Rectal smooth muscle tissue (tissue), 1 donor: ENCODE data around the gene RARRES2.
"Not testable (repeated sequence)": the region's sequence is repeated elsewhere in the genome, so short reads cannot be mapped to it uniquely, and the experiment has no call there.

Experiments
- H3K27ac ChIP-seq: one replicate; pipeline ENCODE4 v1.7.0; 2013; ENCODE audit warnings: low read depth, low read length, inconsistent platforms
- H3K27me3 ChIP-seq: one replicate; pipeline ENCODE4 v1.7.0; 2013; ENCODE audit warnings: low read length; ENCODE audit not compliant: control insufficient read depth, insufficient read depth
- H3K36me3 ChIP-seq: one replicate; pipeline ENCODE4 v1.7.0; 2013; ENCODE audit warnings: low read length; ENCODE audit not compliant: control insufficient read depth, insufficient read depth
- H3K4me1 ChIP-seq: one replicate; pipeline ENCODE4 v1.7.0; 2013; ENCODE audit warnings: low read length; ENCODE audit not compliant: control insufficient read depth, insufficient read depth
- H3K4me3 ChIP-seq: one replicate; pipeline ENCODE4 v1.7.0; 2013; ENCODE audit warnings: low read length
- H3K9ac ChIP-seq: one replicate; pipeline ENCODE4 v1.7.0; 2013; ENCODE audit warnings: low read length

The RARRES2 gene

DNA sequence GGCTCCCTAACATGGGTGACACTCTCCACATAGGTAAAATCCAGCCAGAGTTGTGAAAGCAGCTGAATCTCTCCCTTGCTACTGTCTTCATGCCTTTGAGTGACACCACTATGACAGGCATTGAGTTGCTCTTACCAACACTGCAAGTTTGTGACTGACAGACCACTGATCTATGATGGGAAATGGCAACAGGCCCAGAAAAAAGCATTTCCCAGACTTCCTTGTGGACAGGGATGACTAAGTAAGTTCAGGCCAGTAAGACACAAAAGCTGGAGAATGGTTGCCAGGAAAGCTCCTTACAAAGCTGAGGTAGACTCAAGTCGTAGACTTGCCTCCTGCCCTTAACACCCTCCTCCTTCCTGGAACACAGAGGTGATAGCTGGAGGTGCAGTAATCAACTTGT is 38.5 kb downstream of the RARRES2 start:
- not testable (repeated sequence) for H3K36me3 ChIP-seq, H3K27ac ChIP-seq, H3K4me1 ChIP-seq, H3K27me3 ChIP-seq, H3K9ac ChIP-seq, H3K4me3 ChIP-seq

DNA sequence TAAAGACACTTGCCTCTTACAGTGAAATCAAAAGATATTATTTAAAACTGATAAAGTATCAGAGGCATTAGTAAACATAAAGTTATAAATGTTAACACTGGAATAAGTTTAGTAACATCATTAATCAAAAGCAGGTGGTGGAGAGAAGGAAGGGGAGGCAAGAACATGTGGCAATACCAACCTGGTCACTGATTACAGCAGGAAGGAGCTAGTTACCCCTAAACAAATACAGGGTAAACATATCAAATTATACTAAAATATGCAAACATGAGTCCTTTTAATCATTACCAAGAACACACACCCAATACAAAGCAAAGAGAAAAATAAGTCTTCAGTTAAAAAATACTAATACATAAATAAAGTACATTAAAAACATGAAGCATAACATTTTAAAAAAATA is 43.5 kb downstream of the RARRES2 start:
- not testable (repeated sequence) for H3K9ac ChIP-seq, H3K4me3 ChIP-seq, H3K36me3 ChIP-seq, H3K27ac ChIP-seq, H3K27me3 ChIP-seq, H3K4me1 ChIP-seq

DNA sequence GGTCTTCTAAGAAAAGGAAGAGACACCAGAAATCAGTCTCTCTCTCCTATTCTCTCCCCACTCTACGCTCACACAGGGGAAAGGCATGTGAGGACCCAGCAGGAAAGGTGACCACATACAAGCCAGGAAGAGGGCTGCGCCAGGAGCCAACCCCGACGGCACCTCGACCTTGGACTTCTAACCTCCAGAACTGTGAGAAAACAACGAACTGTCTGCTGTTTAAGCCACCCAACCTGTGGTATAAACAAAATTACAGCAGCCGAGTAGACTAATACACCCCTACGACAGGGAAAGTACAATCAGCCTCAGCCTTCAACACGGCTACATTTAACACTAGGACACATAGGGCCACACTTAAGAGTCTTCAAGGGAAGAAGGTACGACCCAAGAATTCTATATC is 44.6 kb downstream of the RARRES2 start:
- H3K4me1 ChIP-seq, H3K27me3 ChIP-seq, H3K9ac ChIP-seq, H3K27ac ChIP-seq, H3K4me3 ChIP-seq, H3K36me3 ChIP-seq: not testable (repeated sequence)

DNA sequence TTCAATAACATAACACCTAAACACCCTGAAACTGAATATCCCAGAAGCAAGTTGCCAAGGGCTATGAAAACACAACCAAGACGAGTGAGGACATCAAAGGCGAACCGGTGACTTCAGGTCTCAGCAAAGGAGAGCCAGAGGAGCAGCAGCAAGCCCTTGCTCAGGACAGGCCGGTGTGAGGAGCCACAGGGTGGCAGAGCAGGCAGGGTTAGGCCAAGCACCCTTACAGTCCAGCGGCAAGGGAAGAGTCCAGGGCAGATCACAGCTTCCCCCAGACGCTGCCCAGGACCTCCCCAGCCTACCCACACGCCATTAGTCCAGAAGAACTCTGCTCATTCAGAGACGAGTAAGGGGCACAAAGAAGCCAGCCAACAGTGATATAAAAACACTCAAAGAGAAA is 45.8 kb downstream of the RARRES2 start:
- H3K36me3 ChIP-seq, H3K27ac ChIP-seq, H3K4me1 ChIP-seq: not testable (repeated sequence)

DNA sequence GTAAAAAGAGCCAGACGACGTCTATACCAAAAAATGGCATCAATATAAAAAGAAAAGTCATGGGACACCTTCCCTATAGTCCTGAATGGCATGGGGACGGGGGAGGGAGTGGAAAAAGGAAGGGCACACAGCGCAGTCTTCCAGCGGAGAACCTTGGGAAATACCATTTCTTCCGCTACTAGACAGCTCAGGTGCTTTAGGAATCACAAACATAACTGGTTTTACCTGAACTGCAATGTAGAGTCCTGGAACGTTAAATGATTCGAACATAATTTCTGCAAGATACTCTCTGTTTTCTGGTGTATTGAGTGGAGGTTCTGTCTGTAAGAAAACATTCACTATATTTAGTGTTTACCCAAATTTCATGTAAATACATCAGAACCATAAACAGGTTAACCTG is 46.4 kb downstream of the RARRES2 start:
- not testable (repeated sequence) for H3K4me1 ChIP-seq, H3K9ac ChIP-seq, H3K27ac ChIP-seq, H3K36me3 ChIP-seq, H3K27me3 ChIP-seq, H3K4me3 ChIP-seq

More for the DNA sequence above, 45.8 kb downstream of the RARRES2 start:
- not testable (repeated sequence) for H3K9ac ChIP-seq, H3K4me3 ChIP-seq, H3K27me3 ChIP-seq

DNA sequence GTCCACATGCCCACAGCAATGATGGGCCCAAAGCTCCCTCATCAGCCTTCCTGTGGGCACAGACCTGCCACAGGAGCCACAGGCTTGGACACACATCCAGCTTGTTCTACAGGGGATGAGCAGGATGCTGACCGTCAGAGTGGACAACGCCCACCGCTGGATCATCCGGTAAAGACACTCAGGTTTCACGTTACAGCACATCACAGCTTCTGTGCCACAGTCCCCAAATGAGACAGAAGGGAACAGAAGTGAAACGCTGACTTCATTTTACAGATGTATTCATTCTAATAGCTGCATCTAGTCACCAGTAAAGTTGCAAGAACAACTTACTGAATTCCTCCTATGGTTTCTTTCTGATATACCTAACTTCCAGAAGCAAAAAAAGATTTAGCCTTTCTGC is 51.1 kb downstream of the RARRES2 start:
- not testable (repeated sequence) for H3K4me3 ChIP-seq, H3K4me1 ChIP-seq, H3K27me3 ChIP-seq, H3K9ac ChIP-seq, H3K27ac ChIP-seq, H3K36me3 ChIP-seq

DNA sequence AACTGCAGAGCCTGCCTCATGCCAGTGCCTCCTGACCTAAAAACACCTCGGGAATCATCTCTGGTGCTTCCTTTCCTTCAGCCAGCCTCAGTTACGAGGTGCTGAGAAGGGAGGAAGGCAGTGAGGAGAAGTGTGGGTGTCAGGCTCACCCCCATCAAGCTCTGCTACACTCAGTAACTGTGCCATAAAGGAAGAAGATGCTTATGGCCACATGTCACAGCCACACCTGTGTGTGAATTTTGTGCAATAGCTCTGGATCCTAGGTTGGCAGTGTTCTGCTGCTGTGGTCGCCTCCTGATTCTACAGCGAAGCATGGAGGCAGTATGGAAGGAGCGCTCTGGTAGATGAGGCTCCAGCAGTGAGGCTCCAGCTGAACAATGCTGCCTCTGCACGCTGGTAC is 52.6 kb downstream of the RARRES2 start:
- not testable (repeated sequence) for H3K4me3 ChIP-seq, H3K27ac ChIP-seq, H3K27me3 ChIP-seq, H3K36me3 ChIP-seq, H3K9ac ChIP-seq, H3K4me1 ChIP-seq
